Measurements from ENCODE around the gene PHLPP2.
A peak's percentile ranks its signal among the peaks of the same experiment; 100 is the strongest.
"Not testable (repeated sequence)": the region's sequence is repeated elsewhere in the genome, so short reads cannot be mapped to it uniquely, and the experiment has no call there.

PHLPP2 gene

GRCh38 chr16:71622088-71622487, 102.4 kb downstream of the PHLPP2 start:
- no peak for DNase-seq (ENCODE audit: low read depth)

GRCh38 chr16:71618429-71618828, 106.1 kb downstream of the PHLPP2 start:
- DNase-seq (ENCODE audit: low read depth), result no peak

- not testable (repeated sequence) for DNase-seq (ENCODE audit: low read depth)
Measured at GRCh38 chr16:71614956-71615355, 109.5 kb downstream of the PHLPP2 start.

GRCh38 chr16:71610936-71611871, 113.3 kb downstream of the PHLPP2 start:
- DNase-seq (ENCODE audit: low read depth), result peak; percentile 13

GRCh38 chr16:71610447-71610846, 114.1 kb downstream of the PHLPP2 start:
- no peak for DNase-seq (ENCODE audit: low read depth)

GRCh38 chr16:71609066-71609465, 115.4 kb downstream of the PHLPP2 start:
- no peak for DNase-seq (ENCODE audit: low read depth)

GRCh38 chr16:71600822-71601221, 123.7 kb downstream of the PHLPP2 start:
- no peak for DNase-seq (ENCODE audit: low read depth)

GRCh38 chr16:71598426-71598825, 126.1 kb downstream of the PHLPP2 start:
- not testable (repeated sequence) for DNase-seq (ENCODE audit: low read depth)

GRCh38 chr16:71595340-71595826, 129.1 kb downstream of the PHLPP2 start:
- not testable (repeated sequence) for DNase-seq (ENCODE audit: low read depth)

Measured in fibroblast of the conjunctiva (primary cell).